OCI-LY1 (cell line): ENCODE measurements around the gene RAB7A.

Source experiments
- H2AFZ ChIP-seq: fragments of 200-600 bp; sonication (generic), shearing (Covaris generic); 2 replicates; pipeline ENCODE4 v1.6.0; 2014; ENCODE audit warnings: antibody characterized with exemption, mild to moderate bottlenecking, low read length
- H3F3A ChIP-seq: fragments of 200-600 bp; sonication (generic), shearing (Covaris generic); 2 replicates; pipeline ENCODE4 v1.6.0; 2014; ENCODE audit warnings: mild to moderate bottlenecking, antibody characterized with exemption, low read length, moderate library complexity; ENCODE audit not compliant: insufficient read depth
- H3K27ac ChIP-seq: fragments of 200-600 bp; sonication (generic); 2 replicates; pipeline ENCODE4 v1.5.1; 2014; ENCODE audit warnings: low read length, mixed run types, mild to moderate bottlenecking, low read depth; ENCODE audit not compliant: poor library complexity, severe bottlenecking
- H3K27me3 ChIP-seq: fragments of 200-600 bp; sonication (generic); 2 replicates; pipeline ENCODE4 v1.6.0; 2014; ENCODE audit warnings: antibody characterized with exemption, mild to moderate bottlenecking, low read length, moderate library complexity; ENCODE audit not compliant: insufficient read depth
- H3K36me3 ChIP-seq: fragments of 200-600 bp; sonication (generic); 2 replicates; pipeline ENCODE4 v1.6.1; 2014; ENCODE audit warnings: mild to moderate bottlenecking, antibody characterized with exemption, low read length, moderate library complexity, mixed read lengths; ENCODE audit not compliant: insufficient read depth
- H3K4me1 ChIP-seq: fragments of 200-600 bp; sonication (generic); 2 replicates; pipeline ENCODE4 v1.5.1; 2014; ENCODE audit warnings: mild to moderate bottlenecking, low read length, moderate library complexity; ENCODE audit not compliant: insufficient read depth, severe bottlenecking
- H3K4me2 ChIP-seq: fragments of 200-600 bp; sonication (generic), shearing (Covaris generic); 2 replicates; pipeline ENCODE4 v1.6.1; 2014; ENCODE audit warnings: low read length
- H3K4me3 ChIP-seq: fragments of 200-600 bp; sonication (generic); 2 replicates; pipeline ENCODE4 v1.5.1; 2014; ENCODE audit warnings: low read length, low read depth, mild to moderate bottlenecking, mixed read lengths; ENCODE audit not compliant: poor library complexity, severe bottlenecking
- H3K79me2 ChIP-seq: fragments of 200-600 bp; shearing (Covaris generic); 2 replicates; pipeline ENCODE4 v1.6.1; 2016; ENCODE audit warnings: mixed run types, low read length, mixed read lengths; ENCODE audit not compliant: insufficient read depth
- H3K9ac ChIP-seq: fragments of 200-600 bp; sonication (generic), shearing (Covaris generic); 2 replicates; pipeline ENCODE4 v1.6.1; 2014; ENCODE audit warnings: mild to moderate bottlenecking, low read length, mixed read lengths
- H3K9me2 ChIP-seq: fragments of 200-600 bp; sonication (generic), shearing (Covaris generic); 2 replicates; pipeline ENCODE4 v1.6.1; 2014; ENCODE audit warnings: low read depth, mild to moderate bottlenecking, low read length, mixed read lengths
- H3K9me3 ChIP-seq: fragments of 200-600 bp; shearing (Covaris generic); 2 replicates; pipeline ENCODE4 v1.6.1; 2014; ENCODE audit warnings: low read length, mixed read lengths
- H4K20me1 ChIP-seq: fragments of 200-600 bp; sonication (generic), shearing (Covaris generic); 2 replicates; pipeline ENCODE4 v1.6.0; 2016; ENCODE audit warnings: mild to moderate bottlenecking, low read length; ENCODE audit not compliant: insufficient read depth
- EZH2 ChIP-seq: fragments of 200-600 bp; sonication (generic), shearing (Covaris generic); IDR thresholded peaks from 2 replicates; pipeline ENCODE4 v1.8.0; 2017; ENCODE audit warnings: borderline replicate concordance, mixed run types, mild to moderate bottlenecking, antibody characterized with exemption, low read length, moderate library complexity, mixed read lengths
- TF ChIP-seq, protein P1 (sequence below): fragments of 200-600 bp; sonication (generic), shearing (Covaris generic); IDR thresholded peaks from 2 replicates; pipeline ENCODE4 v1.5.1; 2017; ENCODE audit warnings: mild to moderate bottlenecking, antibody characterized with exemption, low read length, moderate library complexity, mixed read lengths

RAB7A gene

DNA sequence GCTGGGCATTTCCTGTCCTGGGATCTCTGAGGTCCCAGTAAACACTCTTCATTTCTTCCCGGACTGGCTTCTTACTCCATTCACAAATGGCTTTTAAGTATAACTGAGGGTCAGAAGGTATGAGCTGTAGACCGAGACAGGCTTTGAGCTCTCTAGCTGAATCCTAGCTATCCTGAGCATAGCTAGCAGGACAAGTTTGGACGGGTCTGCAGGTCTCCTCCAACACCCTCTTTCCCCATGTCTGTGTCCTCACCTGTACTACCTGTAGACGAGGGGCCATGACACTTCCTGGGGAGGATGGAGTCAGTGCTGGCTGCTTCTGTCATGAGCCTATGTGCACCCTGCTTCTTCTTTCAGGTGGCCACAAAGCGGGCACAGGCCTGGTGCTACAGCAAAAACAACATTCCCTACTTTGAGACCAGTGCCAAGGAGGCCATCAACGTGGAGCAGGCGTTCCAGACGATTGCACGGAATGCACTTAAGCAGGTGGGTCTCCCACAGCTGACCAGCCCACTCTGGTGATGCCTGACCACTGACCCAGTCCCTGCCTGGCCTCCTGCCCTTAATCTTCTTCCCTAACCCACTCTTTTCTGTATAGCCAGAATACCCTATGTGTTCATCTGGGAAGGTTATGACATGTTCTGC, 81.3 kb downstream of the RAB7A start:
- Histone ChIP-seq H3K9ac (no peak overlapping the region), H3K27me3 (no peaks in the 10 kb centered on the region), H3K27ac (no peak overlapping the region), H3K79me2 (no peaks in the 10 kb centered on the region), H3K9me3 (no peaks in the 10 kb centered on the region), H3K4me3 (no peak overlapping the region), H3F3A (no peaks in the 10 kb centered on the region), H3K9me2 (no peaks in the 10 kb centered on the region), H4K20me1 (no peaks in the 10 kb centered on the region), H3K36me3 (peaks cover 68% of the 10 kb centered on the region), H2AFZ (no peak overlapping the region), H3K4me2 (no peak overlapping the region), H3K4me1 (peaks cover 17% of the 10 kb centered on the region)
- TF ChIP-seq, protein P1, sequence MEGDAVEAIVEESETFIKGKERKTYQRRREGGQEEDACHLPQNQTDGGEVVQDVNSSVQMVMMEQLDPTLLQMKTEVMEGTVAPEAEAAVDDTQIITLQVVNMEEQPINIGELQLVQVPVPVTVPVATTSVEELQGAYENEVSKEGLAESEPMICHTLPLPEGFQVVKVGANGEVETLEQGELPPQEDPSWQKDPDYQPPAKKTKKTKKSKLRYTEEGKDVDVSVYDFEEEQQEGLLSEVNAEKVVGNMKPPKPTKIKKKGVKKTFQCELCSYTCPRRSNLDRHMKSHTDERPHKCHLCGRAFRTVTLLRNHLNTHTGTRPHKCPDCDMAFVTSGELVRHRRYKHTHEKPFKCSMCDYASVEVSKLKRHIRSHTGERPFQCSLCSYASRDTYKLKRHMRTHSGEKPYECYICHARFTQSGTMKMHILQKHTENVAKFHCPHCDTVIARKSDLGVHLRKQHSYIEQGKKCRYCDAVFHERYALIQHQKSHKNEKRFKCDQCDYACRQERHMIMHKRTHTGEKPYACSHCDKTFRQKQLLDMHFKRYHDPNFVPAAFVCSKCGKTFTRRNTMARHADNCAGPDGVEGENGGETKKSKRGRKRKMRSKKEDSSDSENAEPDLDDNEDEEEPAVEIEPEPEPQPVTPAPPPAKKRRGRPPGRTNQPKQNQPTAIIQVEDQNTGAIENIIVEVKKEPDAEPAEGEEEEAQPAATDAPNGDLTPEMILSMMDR = no peak
- no peak for TF ChIP-seq EZH2

GRCh38 chr3:128808672-128809071, 82.7 kb downstream of the RAB7A start:
- H3K4me3 ChIP-seq = no peak overlapping the region
- H3K79me2 ChIP-seq = no peaks in the 10 kb centered on the region
- TF ChIP-seq EZH2 = no peak
- TF ChIP-seq, protein P1 = no peak
- H2AFZ ChIP-seq = no peak overlapping the region
- H3K9me3 ChIP-seq = no peaks in the 10 kb centered on the region
- no peaks in the 10 kb centered on the region for H3F3A ChIP-seq
- no peak overlapping the region for H3K9ac ChIP-seq
- no peaks in the 10 kb centered on the region for H3K9me2 ChIP-seq
- no peak overlapping the region for H3K4me2 ChIP-seq
- H3K27ac ChIP-seq = no peak overlapping the region
- no peaks in the 10 kb centered on the region for H3K27me3 ChIP-seq
- H4K20me1 ChIP-seq = no peaks in the 10 kb centered on the region
- peaks cover 82% of the 10 kb centered on the region for H3K36me3 ChIP-seq
- H3K4me1 ChIP-seq = peaks cover 9% of the 10 kb centered on the region

DNA sequence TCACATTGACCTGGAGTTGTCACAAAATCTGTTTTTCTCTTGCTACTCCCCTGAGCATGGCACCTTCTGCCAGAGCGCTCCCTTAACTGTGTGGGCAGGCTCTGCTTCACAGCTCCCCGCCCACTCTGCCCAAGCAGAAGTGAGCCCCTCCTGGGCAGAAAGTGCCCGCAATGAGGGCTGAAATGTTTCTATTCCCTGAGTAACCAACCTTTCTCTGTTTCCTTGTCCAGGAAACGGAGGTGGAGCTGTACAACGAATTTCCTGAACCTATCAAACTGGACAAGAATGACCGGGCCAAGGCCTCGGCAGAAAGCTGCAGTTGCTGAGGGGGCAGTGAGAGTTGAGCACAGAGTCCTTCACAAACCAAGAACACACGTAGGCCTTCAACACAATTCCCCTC, 87.1 kb downstream of the RAB7A start:
- Histone ChIP-seq H3K9me3 (no peaks in the 10 kb centered on the region), H3K9me2 (no peaks in the 10 kb centered on the region), H3K36me3 (peaks cover 85% of the 10 kb centered on the region), H3K4me2 (no peak overlapping the region), H3K27ac (no peak overlapping the region), H3K9ac (no peak overlapping the region), H3K27me3 (no peaks in the 10 kb centered on the region), H3K4me3 (no peak overlapping the region), H3F3A (no peaks in the 10 kb centered on the region), H4K20me1 (no peaks in the 10 kb centered on the region), H2AFZ (no peak overlapping the region), H3K4me1 (no peaks in the 10 kb centered on the region), H3K79me2 (no peaks in the 10 kb centered on the region)
- TF ChIP-seq EZH2 = no peak
- TF ChIP-seq, protein P1 = no peak
